ENCODE results near the gene SATL1.
"Not testable (repeated sequence)": the region's sequence is repeated elsewhere in the genome, so short reads cannot be mapped to it uniquely, and the experiment has no call there.

Gene SATL1

GRCh38 chrX:85243761-85244449 is at the start of gene SATL1, which contains the start of gene ZNF711:
SATL1 (minus strand) TSS chrX:85243779; CDS start chrX:85108968, 134,811 bp downstream.
ZNF711 (plus strand) TSS chrX:85243991; CDS start chrX:85247573, 3,582 bp downstream.
- DNase-seq, result peak; percentile 95

- DNase-seq, result no peak
Measured at GRCh38 chrX:85288992-85289723, 45.6 kb upstream of the SATL1 start.

GRCh38 chrX:85285286-85285685 is 41.7 kb upstream of the SATL1 start:
- DNase-seq, result not testable (repeated sequence)

GRCh38 chrX:85244450-85245211 is 1.1 kb upstream of the SATL1 start:
- DNase-seq, result peak; percentile 84

GRCh38 chrX:85243155-85243554 is 424 bp downstream of the SATL1 start:
- DNase-seq, result no peak

- DNase-seq, result no peak
Measured at GRCh38 chrX:85223359-85223758, 20.2 kb downstream of the SATL1 start.

- DNase-seq, result no peak
Measured at GRCh38 chrX:85221361-85221760, 22.2 kb downstream of the SATL1 start.

- DNase-seq, result no peak
Measured at GRCh38 chrX:85215946-85216345, 27.6 kb downstream of the SATL1 start.

- no peak for DNase-seq
Measured at GRCh38 chrX:85213792-85214530, 29.6 kb downstream of the SATL1 start.

GRCh38 chrX:85203461-85203970 is 40.1 kb downstream of the SATL1 start:
- DNase-seq, result no peak

GRCh38 chrX:85196319-85196718 is 47.3 kb downstream of the SATL1 start:
- no peak for DNase-seq

- DNase-seq, result no peak
Measured at GRCh38 chrX:85159644-85160043, 83.9 kb downstream of the SATL1 start.

- no peak for DNase-seq
Measured at GRCh38 chrX:85140964-85141363, 102.6 kb downstream of the SATL1 start.

- DNase-seq, result no peak
Measured at GRCh38 chrX:85139422-85139821, 104.2 kb downstream of the SATL1 start.

- no peak for DNase-seq
Measured at GRCh38 chrX:85136409-85136808, 107.2 kb downstream of the SATL1 start.

GRCh38 chrX:85115252-85115651 is 128.3 kb downstream of the SATL1 start:
- no peak for DNase-seq

GRCh38 chrX:85114776-85115175 is 128.8 kb downstream of the SATL1 start:
- no peak for DNase-seq

GRCh38 chrX:85114171-85114570 is 129.4 kb downstream of the SATL1 start:
- DNase-seq, result no peak

GRCh38 chrX:85113746-85114145 is 129.8 kb downstream of the SATL1 start:
- DNase-seq, result no peak

- no peak for DNase-seq
Measured at GRCh38 chrX:85112293-85112692, 131.3 kb downstream of the SATL1 start.

- DNase-seq, result peak; percentile 49
Measured at GRCh38 chrX:85111347-85111746, 132.2 kb downstream of the SATL1 start.

- no peak for DNase-seq
Measured at GRCh38 chrX:85109235-85109634, 134.3 kb downstream of the SATL1 start.

GRCh38 chrX:85108165-85108564 is 135.4 kb downstream of the SATL1 start:
- no peak for DNase-seq
